Uterus (tissue), 2 donors: ENCODE data around the gene NADK2.

Experiments used
- POLR2A ChIP-seq, 2 donors: fragments of 450-650 bp; IDR thresholded peaks; one replicate each; pipeline ENCODE4 v1.6.1; 2016; ENCODE audit warnings: antibody characterized with exemption in 2 of 2, mild to moderate bottlenecking in 1 of 2, moderate library complexity in 1 of 2
- TF ChIP-seq, protein P1 (sequence below), 4 experiments: fragments of 200-600 bp in 2 of 4; fragments of 450-650 bp in 2 of 4; sonication (generic) in 2 of 4; IDR thresholded peaks; one replicate each; pipeline ENCODE4 v1.5.1; 2016 to 2019; ENCODE audit warnings: antibody characterized with exemption in 4 of 4, mild to moderate bottlenecking in 2 of 4, moderate library complexity in 1 of 4

DNA sequence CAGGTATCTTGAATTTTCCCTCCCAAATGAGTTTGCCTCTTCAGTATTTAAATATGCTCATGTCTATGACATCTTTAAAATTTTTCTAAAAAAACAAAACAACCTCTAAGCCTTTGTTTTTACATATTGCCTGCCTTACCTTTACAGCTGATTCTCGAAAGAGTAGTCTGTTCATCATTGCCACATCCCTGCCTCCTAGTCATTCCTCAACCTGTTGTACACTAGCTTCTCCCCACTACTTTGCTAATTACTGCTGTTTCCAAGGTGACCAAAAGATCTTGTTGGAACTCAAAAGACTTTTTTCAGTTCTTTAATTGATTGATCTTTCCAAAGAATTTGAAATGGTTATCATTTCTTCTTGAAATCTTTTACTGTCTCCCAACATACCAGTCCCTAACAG is 1.9 kb upstream of the NADK2 start:
- TF ChIP-seq POLR2A (IDR thresholded peaks at IDR 0.05): no peak
- TF ChIP-seq, protein P1, sequence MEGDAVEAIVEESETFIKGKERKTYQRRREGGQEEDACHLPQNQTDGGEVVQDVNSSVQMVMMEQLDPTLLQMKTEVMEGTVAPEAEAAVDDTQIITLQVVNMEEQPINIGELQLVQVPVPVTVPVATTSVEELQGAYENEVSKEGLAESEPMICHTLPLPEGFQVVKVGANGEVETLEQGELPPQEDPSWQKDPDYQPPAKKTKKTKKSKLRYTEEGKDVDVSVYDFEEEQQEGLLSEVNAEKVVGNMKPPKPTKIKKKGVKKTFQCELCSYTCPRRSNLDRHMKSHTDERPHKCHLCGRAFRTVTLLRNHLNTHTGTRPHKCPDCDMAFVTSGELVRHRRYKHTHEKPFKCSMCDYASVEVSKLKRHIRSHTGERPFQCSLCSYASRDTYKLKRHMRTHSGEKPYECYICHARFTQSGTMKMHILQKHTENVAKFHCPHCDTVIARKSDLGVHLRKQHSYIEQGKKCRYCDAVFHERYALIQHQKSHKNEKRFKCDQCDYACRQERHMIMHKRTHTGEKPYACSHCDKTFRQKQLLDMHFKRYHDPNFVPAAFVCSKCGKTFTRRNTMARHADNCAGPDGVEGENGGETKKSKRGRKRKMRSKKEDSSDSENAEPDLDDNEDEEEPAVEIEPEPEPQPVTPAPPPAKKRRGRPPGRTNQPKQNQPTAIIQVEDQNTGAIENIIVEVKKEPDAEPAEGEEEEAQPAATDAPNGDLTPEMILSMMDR (IDR thresholded peaks at IDR 0.05): no peak
